ENCODE results near the gene CCDC186. TPM values are rescaled to one million over a fixed set of nuclear protein-coding genes. Genes with fewer than 3 reads are reported as not detected.
A peak's percentile ranks its signal among the peaks of the same experiment; 100 is the strongest.

The CCDC186 gene
- total RNA-seq, 1 donor from 2014 or later, result 7.1 TPM

DNA sequence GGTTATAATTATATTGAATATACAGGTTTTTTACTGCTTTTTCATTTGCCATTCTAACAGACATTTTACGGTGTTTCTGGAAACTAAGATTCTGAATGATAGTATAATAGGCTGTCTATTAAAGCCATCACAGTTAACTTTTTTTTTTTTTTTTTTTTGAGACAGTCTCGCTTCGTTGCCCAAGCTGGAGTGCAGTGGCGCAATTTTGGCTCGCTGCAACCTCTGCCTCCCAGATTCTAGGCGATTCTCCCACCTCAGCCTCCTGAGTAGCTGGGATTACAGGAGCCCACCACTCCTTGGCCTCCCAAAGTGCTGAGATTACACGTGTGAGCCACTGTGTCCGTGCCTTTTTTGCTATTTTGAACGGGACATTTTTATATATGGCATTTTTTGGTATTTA is 9.6 kb upstream of the CCDC186 start:
- TF ChIP-seq, protein P1, sequence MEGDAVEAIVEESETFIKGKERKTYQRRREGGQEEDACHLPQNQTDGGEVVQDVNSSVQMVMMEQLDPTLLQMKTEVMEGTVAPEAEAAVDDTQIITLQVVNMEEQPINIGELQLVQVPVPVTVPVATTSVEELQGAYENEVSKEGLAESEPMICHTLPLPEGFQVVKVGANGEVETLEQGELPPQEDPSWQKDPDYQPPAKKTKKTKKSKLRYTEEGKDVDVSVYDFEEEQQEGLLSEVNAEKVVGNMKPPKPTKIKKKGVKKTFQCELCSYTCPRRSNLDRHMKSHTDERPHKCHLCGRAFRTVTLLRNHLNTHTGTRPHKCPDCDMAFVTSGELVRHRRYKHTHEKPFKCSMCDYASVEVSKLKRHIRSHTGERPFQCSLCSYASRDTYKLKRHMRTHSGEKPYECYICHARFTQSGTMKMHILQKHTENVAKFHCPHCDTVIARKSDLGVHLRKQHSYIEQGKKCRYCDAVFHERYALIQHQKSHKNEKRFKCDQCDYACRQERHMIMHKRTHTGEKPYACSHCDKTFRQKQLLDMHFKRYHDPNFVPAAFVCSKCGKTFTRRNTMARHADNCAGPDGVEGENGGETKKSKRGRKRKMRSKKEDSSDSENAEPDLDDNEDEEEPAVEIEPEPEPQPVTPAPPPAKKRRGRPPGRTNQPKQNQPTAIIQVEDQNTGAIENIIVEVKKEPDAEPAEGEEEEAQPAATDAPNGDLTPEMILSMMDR (conservative IDR thresholded peaks at IDR 0.05), result no peak
- H3K4me1 Mint-ChIP-seq, result no peaks in the 10 kb centered on the region
- no peaks in the 10 kb centered on the region for H3K27me3 Mint-ChIP-seq (ENCODE audit: low read depth)
- no peaks in the 10 kb centered on the region for H3K36me3 Mint-ChIP-seq (ENCODE audit: low read depth)
- no peaks in the 10 kb centered on the region for H3K9me3 Mint-ChIP-seq
- DNase-seq (ENCODE audit: low read depth, low spot score), result no peak
- no peak overlapping the region for H3K4me3 Mint-ChIP-seq
- H3K27ac Mint-ChIP-seq (ENCODE audit: unreplicated experiment), result no peak overlapping the region

DNA sequence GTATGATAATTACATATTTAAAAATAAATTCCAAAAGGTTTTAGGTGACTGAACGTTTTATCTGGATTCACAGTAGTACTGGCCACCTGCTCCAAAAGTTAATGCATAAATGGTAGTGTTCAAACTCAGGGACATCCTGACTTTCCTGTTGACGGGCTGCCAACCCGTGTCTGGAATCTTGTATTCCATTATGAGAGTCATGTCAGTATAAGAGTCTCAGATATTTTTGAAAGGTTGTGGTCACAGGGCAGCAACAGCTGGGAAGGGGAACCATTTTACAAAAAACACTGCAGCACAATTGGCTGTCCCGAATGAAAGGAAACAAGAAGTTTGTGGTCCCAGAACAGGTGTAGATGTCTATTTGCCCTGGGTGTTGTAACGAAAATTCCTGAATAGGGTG is 8.0 kb upstream of the CCDC186 start:
- Mint-ChIP-seq H3K27ac (ENCODE audit: unreplicated experiment) (no peak overlapping the region), H3K4me3 (no peak overlapping the region), H3K36me3 (ENCODE audit: low read depth) (no peaks in the 10 kb centered on the region), H3K4me1 (no peaks in the 10 kb centered on the region), H3K9me3 (no peaks in the 10 kb centered on the region), H3K27me3 (ENCODE audit: low read depth) (peaks cover 3% of the 10 kb centered on the region)
- no peak for DNase-seq (ENCODE audit: low read depth, low spot score)
- TF ChIP-seq, protein P1 (conservative IDR thresholded peaks at IDR 0.05), result no peak

DNA sequence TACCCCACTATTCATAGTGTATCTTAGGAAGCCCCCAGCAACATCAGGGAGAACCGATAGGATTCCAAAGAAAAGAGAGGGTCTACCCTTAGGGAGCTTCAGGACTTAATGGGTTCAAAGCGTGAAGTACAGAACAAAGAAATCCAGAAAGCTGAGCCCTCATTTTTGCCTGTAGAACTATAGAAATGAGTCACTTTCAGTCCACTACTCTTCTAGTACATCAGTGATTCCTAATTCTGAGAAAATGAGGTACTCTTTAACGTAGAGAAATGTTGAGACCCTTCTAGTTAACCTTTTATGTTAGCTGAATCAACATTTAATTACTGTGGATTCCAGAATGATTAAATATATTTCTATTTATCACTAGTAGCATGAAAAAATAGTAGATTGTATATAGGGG is 6.9 kb upstream of the CCDC186 start:
- H3K4me1 Mint-ChIP-seq, result no peaks in the 10 kb centered on the region
- no peaks in the 10 kb centered on the region for H3K9me3 Mint-ChIP-seq
- H3K4me3 Mint-ChIP-seq, result no peak overlapping the region
- peaks cover 8% of the 10 kb centered on the region for H3K27me3 Mint-ChIP-seq (ENCODE audit: low read depth)
- TF ChIP-seq, protein P1 (conservative IDR thresholded peaks at IDR 0.05), result no peak
- peak overlapping the region; percentile 93 for H3K27ac Mint-ChIP-seq (ENCODE audit: unreplicated experiment)
- DNase-seq (ENCODE audit: low read depth, low spot score), result no peak
- no peaks in the 10 kb centered on the region for H3K36me3 Mint-ChIP-seq (ENCODE audit: low read depth)

DNA sequence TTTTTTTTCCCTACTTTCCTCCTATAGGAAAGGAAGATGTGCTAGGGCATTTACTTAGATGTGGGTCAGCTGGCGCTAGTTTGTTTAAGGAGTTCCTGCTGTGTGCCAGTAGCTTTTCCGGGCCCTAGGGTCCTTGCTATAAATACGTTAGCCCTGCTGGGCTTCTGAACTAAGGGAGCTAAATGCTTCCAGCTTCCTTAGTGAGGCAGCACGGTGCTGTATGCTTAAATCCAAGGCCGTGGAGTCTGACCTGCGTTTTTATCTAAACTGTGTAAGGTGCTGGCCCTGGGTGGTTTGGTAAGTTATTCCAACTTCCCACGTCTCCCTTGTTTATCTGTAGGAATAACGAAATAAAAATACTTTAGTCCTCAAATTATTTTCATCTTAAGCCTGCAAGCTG is 5.7 kb upstream of the CCDC186 start:
- H3K27ac Mint-ChIP-seq (ENCODE audit: unreplicated experiment), result no peak overlapping the region
- H3K4me1 Mint-ChIP-seq, result peaks cover 4% of the 10 kb centered on the region
- H3K36me3 Mint-ChIP-seq (ENCODE audit: low read depth), result no peaks in the 10 kb centered on the region

DNA sequence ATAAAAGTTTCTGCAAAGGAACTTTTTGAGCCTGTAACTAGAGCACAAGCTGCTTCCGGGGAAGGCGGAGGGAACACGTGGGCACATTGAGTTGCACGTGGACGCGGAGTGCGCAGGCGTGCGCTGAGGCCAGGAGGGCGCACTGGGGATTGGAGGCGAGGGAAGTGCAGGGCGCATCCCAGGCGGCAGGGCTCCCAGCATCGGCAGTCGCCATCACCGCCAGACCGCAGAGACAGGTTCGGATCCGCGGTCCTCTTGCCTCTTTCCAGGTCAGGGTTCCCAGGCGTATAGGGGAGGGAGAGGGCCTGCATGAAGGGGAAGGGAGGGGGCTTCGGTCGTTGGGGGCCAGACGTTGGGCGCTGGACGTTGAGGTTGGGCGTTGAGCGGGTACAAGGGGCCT is 5.1 kb upstream of the CCDC186 start, which contains the start of gene TDRD1:
TSS of gene TDRD1 (plus strand) at position 206 of the 400 bp plus-strand sequence. CDS start 8,479 bp downstream, outside the sequence.
- H3K36me3 Mint-ChIP-seq (ENCODE audit: low read depth), result no peaks in the 10 kb centered on the region
- DNase-seq (ENCODE audit: low read depth, low spot score), result no peak
- H3K4me1 Mint-ChIP-seq, result peaks cover 8% of the 10 kb centered on the region
- no peaks in the 10 kb centered on the region for H3K9me3 Mint-ChIP-seq
- peaks cover 19% of the 10 kb centered on the region for H3K27me3 Mint-ChIP-seq (ENCODE audit: low read depth)
- TF ChIP-seq, protein P1 (conservative IDR thresholded peaks at IDR 0.05), result no peak
- H3K27ac Mint-ChIP-seq (ENCODE audit: unreplicated experiment), result no peak within 1 kb of the TSS
- H3K4me3 Mint-ChIP-seq, result no peak within 1 kb of the TSS

More for the DNA sequence above, 5.7 kb upstream of the CCDC186 start:
- TF ChIP-seq, protein P1 (conservative IDR thresholded peaks at IDR 0.05), result no peak
- DNase-seq (ENCODE audit: low read depth, low spot score), result no peak
- H3K4me3 Mint-ChIP-seq, result no peak overlapping the region
- H3K9me3 Mint-ChIP-seq, result no peaks in the 10 kb centered on the region
- peaks cover 17% of the 10 kb centered on the region for H3K27me3 Mint-ChIP-seq (ENCODE audit: low read depth)

DNA sequence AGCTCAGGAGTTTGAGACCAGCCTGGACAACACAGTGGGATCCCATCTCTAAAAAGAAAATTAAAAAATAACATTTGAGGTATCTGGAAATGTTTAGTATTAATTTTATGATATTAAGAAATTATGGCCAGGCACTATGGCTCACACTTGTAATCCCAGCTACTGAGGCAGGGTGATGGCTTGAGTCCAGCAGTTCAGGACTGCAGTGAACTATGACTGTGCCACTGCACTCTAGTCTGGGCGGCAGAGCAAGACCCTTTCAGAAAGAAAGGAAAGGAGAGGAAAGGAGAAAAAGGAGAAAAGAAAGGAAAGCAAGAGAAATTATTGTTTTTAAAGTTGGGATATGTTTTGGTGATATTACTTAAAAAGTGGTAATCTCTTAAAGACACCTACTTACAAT is 2.5 kb upstream of the CCDC186 start:
- H3K36me3 Mint-ChIP-seq (ENCODE audit: low read depth), result no peaks in the 10 kb centered on the region
- peaks cover 23% of the 10 kb centered on the region for H3K4me1 Mint-ChIP-seq
- TF ChIP-seq, protein P1 (conservative IDR thresholded peaks at IDR 0.05), result no peak
- no peak for DNase-seq (ENCODE audit: low read depth, low spot score)
- H3K27ac Mint-ChIP-seq (ENCODE audit: unreplicated experiment), result no peak overlapping the region
- no peak overlapping the region for H3K4me3 Mint-ChIP-seq
- peaks cover 19% of the 10 kb centered on the region for H3K27me3 Mint-ChIP-seq (ENCODE audit: low read depth)
- H3K9me3 Mint-ChIP-seq, result no peaks in the 10 kb centered on the region

All from neural crest cell (in vitro differentiated cells).